ENCODE results near the gene ARF1. TPM values are rescaled to one million over a fixed set of nuclear protein-coding genes. Genes with fewer than 3 reads are reported as not detected.

ARF1 gene
- total RNA-seq, 1 donor from 2014 or later = 213 TPM

DNA sequence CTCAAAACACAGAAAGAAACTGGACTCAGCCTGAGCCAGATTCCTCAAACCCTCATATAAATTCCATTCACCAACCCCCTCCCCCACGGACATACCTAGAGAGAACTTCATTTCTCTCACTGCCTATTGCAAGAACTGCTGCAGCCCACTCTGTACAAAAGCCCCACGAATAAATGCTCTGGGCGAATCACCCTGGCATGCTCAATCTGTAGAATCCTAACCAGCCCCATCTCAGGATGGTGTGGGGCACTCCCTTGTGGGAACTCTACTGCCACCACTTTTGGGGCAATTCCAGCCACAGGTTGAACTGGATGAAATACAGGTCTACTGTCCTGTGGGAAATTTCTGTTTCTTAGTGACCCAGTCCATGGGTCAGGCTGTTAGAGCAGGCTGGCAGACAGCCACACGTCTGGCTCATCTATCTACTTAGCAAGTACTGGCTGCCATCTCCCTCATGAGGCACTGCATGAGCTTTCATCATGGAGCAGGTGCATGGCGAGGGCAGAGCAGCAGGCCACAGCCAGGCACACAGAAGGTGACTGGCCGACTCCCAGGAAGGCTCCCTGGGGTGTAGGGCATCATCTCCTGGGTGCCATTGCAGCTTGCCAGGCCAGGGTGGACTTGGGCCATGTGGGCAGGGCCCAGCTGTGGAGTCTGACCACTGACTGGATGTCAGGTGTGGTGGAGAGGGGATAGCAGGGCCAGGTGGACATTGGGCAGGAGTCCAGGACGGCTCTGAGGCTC, 22.2 kb downstream of the ARF1 start:
- TF ChIP-seq, protein P1, sequence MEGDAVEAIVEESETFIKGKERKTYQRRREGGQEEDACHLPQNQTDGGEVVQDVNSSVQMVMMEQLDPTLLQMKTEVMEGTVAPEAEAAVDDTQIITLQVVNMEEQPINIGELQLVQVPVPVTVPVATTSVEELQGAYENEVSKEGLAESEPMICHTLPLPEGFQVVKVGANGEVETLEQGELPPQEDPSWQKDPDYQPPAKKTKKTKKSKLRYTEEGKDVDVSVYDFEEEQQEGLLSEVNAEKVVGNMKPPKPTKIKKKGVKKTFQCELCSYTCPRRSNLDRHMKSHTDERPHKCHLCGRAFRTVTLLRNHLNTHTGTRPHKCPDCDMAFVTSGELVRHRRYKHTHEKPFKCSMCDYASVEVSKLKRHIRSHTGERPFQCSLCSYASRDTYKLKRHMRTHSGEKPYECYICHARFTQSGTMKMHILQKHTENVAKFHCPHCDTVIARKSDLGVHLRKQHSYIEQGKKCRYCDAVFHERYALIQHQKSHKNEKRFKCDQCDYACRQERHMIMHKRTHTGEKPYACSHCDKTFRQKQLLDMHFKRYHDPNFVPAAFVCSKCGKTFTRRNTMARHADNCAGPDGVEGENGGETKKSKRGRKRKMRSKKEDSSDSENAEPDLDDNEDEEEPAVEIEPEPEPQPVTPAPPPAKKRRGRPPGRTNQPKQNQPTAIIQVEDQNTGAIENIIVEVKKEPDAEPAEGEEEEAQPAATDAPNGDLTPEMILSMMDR (IDR thresholded peaks at IDR 0.05) = no peak
- peaks cover 38% of the 10 kb centered on the region for H3K4me1 Mint-ChIP-seq
- no peaks in the 10 kb centered on the region for H3K27me3 Mint-ChIP-seq
- no peaks in the 10 kb centered on the region for H3K9me3 Mint-ChIP-seq
- intact Hi-C loops (cut with micrococcal nuclease) = loop anchor here (10.0 kb wide), 2 partner anchors 100 to 560 kb away; partner anchors contain the start of gene WNT3A
- peak overlapping the region; percentile 35 for H3K27ac Mint-ChIP-seq
- ATAC-seq (ENCODE audit: low read depth) = no peak
- ChIA-PET POLR2A (interaction anchor here (0.5 to 1.3 kb wide), 3 partner anchors 14 to 33 kb away, joined by 3 read pairs; partner anchors contain the start of gene ARF1), CTCF (no interaction called here)
- no peak for DNase-seq
- peak overlapping the region; percentile 48 for H3K4me3 Mint-ChIP-seq
- peaks cover 42% of the 10 kb centered on the region for H3K36me3 Mint-ChIP-seq (ENCODE audit: low read depth)

DNA sequence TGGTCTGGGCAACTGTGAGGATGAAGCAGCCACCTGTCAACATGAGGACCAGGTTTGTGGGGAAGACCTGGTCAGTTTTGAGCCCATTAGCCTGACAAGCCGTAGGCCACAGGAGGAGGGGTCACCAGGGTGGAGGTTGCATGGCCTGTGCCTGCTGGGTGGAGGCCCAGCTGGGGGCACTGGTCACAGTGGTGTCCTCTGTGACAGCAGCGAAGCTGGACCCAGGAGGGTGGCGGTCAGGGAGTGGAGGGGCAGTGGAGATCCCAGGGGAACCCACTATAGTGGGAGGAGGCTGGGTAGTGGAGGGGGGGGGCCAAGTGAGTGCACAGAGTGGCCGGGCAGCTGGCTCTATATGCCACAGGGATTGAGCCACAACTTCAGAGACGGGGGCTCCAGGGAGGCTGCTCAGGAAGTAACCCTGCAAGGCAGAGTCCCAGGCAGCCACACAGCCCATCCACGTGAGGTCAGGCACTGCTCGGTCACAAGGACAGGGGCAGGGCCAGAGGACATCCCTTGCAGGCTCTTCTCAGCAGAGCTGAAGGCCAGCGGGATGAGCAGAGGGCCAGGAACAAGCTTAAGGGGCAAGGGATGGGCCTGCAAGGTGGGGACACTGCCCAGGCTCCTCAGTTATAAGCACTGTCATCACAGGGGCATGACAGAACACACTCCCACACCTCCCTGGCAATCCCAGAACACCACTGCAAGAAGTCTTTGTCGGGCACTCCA, 22.9 kb downstream of the ARF1 start:
- H3K9me3 Mint-ChIP-seq = no peaks in the 10 kb centered on the region
- ChIA-PET CTCF (no interaction called here), POLR2A (interaction anchor here (0.9 to 1.3 kb wide), 2 partner anchors 23 to 33 kb away, joined by 3 read pairs; partner anchors contain the start of gene ARF1)
- no peak overlapping the region for H3K4me3 Mint-ChIP-seq
- intact Hi-C loops (cut with micrococcal nuclease) = loop anchor here (10.0 kb wide), 2 partner anchors 101 to 561 kb away; partner anchors contain the start of gene WNT3A
- peaks cover 44% of the 10 kb centered on the region for H3K4me1 Mint-ChIP-seq
- DNase-seq (no peak), ATAC-seq (ENCODE audit: low read depth) (no peak)
- TF ChIP-seq, protein P1 (IDR thresholded peaks at IDR 0.05) = no peak
- H3K36me3 Mint-ChIP-seq (ENCODE audit: low read depth) = peaks cover 34% of the 10 kb centered on the region
- H3K27ac Mint-ChIP-seq = no peak overlapping the region
- no peaks in the 10 kb centered on the region for H3K27me3 Mint-ChIP-seq

DNA sequence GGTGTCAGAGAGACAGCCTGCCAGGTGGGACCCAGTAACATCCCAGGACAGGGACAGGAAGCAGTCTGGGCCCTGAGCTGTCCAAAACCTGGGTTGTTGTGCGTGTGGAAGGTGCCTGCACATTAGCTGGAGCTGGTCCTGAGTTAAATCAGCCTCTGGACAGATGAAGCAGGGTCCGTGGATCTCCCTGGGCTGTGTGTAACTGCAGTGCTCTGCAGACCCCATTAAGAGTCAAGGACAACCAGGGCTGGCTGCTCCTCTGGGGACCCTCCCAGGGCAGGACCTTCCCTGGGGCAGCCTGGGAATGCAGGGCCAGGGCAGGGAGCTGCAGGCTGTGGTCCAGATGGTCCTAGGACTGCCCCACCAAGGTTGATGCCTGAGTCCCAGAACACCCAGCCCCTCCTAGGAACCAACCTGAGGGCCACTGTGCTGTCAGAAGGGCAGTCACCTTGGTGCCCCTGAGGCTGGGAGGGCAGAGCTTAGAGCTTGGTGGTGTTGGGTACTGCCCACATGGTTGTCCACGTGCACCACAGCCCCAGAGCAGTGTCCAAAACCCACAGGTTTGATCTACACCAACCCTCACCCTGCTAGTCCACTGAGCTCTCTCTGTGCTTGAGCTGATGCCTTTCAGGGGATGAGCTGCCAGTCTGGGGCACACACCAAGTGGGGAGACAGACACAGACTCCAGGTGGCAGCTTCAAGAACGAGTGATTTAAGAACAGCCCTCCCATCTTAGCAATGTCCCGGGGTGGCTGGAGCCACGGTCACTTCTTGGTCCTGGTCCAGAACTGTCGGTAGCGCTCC, 23.7 kb downstream of the ARF1 start:
- H3K27me3 Mint-ChIP-seq = no peaks in the 10 kb centered on the region
- no peaks in the 10 kb centered on the region for H3K9me3 Mint-ChIP-seq
- intact Hi-C loops (cut with micrococcal nuclease) = loop anchor here (10.0 kb wide), 2 partner anchors 101 to 561 kb away; partner anchors contain the start of gene WNT3A
- no peak for DNase-seq
- peak overlapping the region; percentile 30 for H3K4me3 Mint-ChIP-seq
- H3K27ac Mint-ChIP-seq = no peak overlapping the region
- TF ChIP-seq, protein P1 (IDR thresholded peaks at IDR 0.05) = no peak
- H3K36me3 Mint-ChIP-seq (ENCODE audit: low read depth) = peaks cover 29% of the 10 kb centered on the region
- CTCF ChIA-PET = no interaction called here
- ATAC-seq (ENCODE audit: low read depth) = no peak
- peaks cover 42% of the 10 kb centered on the region for H3K4me1 Mint-ChIP-seq
- POLR2A ChIA-PET = interaction anchor here (0.7 to 1.5 kb wide), 4 partner anchors 15 to 59 kb away, joined by 3 to 5 read pairs (median 3); partner anchors contain the start of genes ARF1 and IBA57

DNA sequence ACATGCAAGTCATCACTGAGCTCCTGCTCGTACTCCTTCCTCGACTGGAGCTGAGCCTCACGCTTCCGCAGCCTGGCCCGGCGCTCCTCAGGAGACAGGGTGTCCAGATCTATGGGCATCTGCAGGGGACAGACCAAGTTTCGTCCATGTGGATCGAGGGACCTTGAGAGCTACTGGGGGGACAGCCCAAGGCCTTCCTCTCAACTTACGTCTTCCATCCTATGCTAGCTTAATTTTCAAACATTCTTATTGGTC, 24.2 kb downstream of the ARF1 start:
- ChIA-PET CTCF (no interaction called here), POLR2A (interaction anchor here (0.7 to 1.5 kb wide), 3 partner anchors 16 to 58 kb away, joined by 3 to 5 read pairs (median 3); partner anchors contain the start of gene IBA57)
- Mint-ChIP-seq H3K4me3 (no peak overlapping the region), H3K27me3 (no peaks in the 10 kb centered on the region), H3K4me1 (peaks cover 37% of the 10 kb centered on the region), H3K36me3 (ENCODE audit: low read depth) (peaks cover 25% of the 10 kb centered on the region), H3K27ac (no peak overlapping the region), H3K9me3 (no peaks in the 10 kb centered on the region)
- intact Hi-C loops (cut with micrococcal nuclease) = loop anchor here (10.0 kb wide), 2 partner anchors 102 to 562 kb away; partner anchors contain the start of gene WNT3A
- DNase-seq (no peak), ATAC-seq (ENCODE audit: low read depth) (no peak)
- TF ChIP-seq, protein P1 (IDR thresholded peaks at IDR 0.05) = no peak

Measured in activated B cell treated with CpG ODN at 0.5 μM for 24 hours (primary cell).